WTC11 (cell line): Measurements from ENCODE around the gene CTNNA2.

Experiments used
- ATF2 ChIP-seq: sonication (generic); formaldehyde crosslinking; IDR thresholded peaks from 2 replicates; pipeline ENCODE4 v1.8.1; 2022; ENCODE audit warnings: low read depth, missing genetic modification reagents, borderline replicate concordance
- ATF3 ChIP-seq: sonication (generic); formaldehyde crosslinking; conservative IDR thresholded peaks from 2 replicates; pipeline ENCODE4 v1.8.1; 2022; ENCODE audit warnings: mild to moderate bottlenecking, missing genetic modification reagents
- CTCF ChIP-seq: fragments of 200-600 bp; IDR thresholded peaks from 2 replicates; pipeline ENCODE4 v1.8.0; 2022; ENCODE audit warnings: antibody characterized with exemption
- ESRRA ChIP-seq: sonication (generic); formaldehyde crosslinking; IDR thresholded peaks from 2 replicates; pipeline ENCODE4 v1.8.1; 2022; ENCODE audit warnings: mild to moderate bottlenecking, missing genetic modification reagents, borderline replicate concordance
- HMGXB4 ChIP-seq: sonication (generic); formaldehyde crosslinking; IDR thresholded peaks from 2 replicates; pipeline ENCODE4 v1.8.1; 2023; ENCODE audit warnings: mild to moderate bottlenecking, moderate library complexity, missing genetic modification reagents
- USF2 ChIP-seq: sonication (generic); formaldehyde crosslinking; IDR thresholded peaks from 2 replicates; pipeline ENCODE4 v1.8.1; 2023; ENCODE audit warnings: mild to moderate bottlenecking, missing genetic modification reagents, moderate library complexity

- no peak for TF ChIP-seq CTCF
- no peak for TF ChIP-seq ATF3
- no peak for TF ChIP-seq USF2
- no peak for TF ChIP-seq ATF2 (CRISPR knock-in tag)
- TF ChIP-seq ESRRA (CRISPR knock-in tag) = no peak
- TF ChIP-seq HMGXB4 (CRISPR knock-in tag) = no peak
Observed at GRCh38 chr2:80489717-80490116, 976.9 kb downstream of the CTNNA2 start.
